DMS114 treated with DMSO at 0.1 percent for 48 hours (cell line): Measurements from ENCODE around the gene ALKBH1.

Source experiments
- DNase-seq: peaks from one replicate; lab custom pipeline; 2025; ENCODE audit not compliant: unreplicated experiment; lab: John Stamatoyannopoulos, UW

The ALKBH1 gene

DNA sequence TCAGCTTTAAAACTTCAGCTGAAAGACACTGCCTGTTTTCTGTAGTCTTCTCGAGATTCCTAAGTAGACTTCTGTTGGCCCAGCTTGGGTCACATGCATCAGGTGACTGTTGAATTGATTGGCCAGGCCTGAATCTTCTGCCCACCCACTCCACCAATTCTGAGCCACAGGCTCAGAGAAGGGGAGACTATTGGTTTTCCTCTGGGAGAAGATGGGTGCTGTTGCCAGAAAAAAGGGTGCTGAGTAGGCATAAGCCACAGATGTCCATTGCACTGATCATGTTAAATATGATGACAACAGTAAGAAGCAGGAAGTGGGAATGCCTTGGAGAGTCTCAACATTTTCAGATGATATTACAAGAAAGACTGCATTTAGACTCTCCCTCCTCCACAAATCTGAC is 84.6 kb downstream of the ALKBH1 start:
- DNase-seq: no peak
